ENCODE data around the gene CHPF.
A peak's percentile ranks its signal among the peaks of the same experiment; 100 is the strongest.

The CHPF gene

GRCh38 chr2:219515874-219516629 lies 27.6 kb downstream of the CHPF start:
- Histone ChIP-seq H3K27ac (ENCODE audit: low read depth, low read length) (no peak overlapping the region), H3K4me1 (ENCODE audit: control insufficient read depth, low read depth, low read length) (peaks cover 2% of the 10 kb centered on the region), H3K9ac (ENCODE audit: low read length) (no peak overlapping the region), H3K4me2 (ENCODE audit: low read length) (no peak overlapping the region), H3K36me3 (ENCODE audit: control insufficient read depth, insufficient read depth, low read length) (no peaks in the 10 kb centered on the region), H3K56ac (ENCODE audit: low read length) (no peak overlapping the region), H3K79me2 (ENCODE audit: control insufficient read depth, insufficient read depth, low read length) (no peaks in the 10 kb centered on the region), H2BK120ac (ENCODE audit: low read depth, low read length) (no peak overlapping the region), H4K8ac (ENCODE audit: low read depth, low read length) (no peak overlapping the region), H3K79me1 (ENCODE audit: low read length) (no peaks in the 10 kb centered on the region), H3K4me3 (ENCODE audit: low read length) (no peak overlapping the region), H3K18ac (ENCODE audit: low read length) (no peak overlapping the region), H3K4ac (ENCODE audit: low read depth, low read length) (no peak overlapping the region), H3K23ac (ENCODE audit: low read length) (no peak overlapping the region), H3K27me3 (ENCODE audit: insufficient read depth, low read length, poor library complexity) (peaks cover 22% of the 10 kb centered on the region), H2BK15ac (replicated peaks; ENCODE audit: low read depth) (no peak overlapping the region), H2BK5ac (ENCODE audit: low read length) (no peak overlapping the region), H2AK5ac (ENCODE audit: low read length) (no peak overlapping the region), H4K5ac (ENCODE audit: low read length) (no peak overlapping the region)
- WGBS (ENCODE audit: extremely low coverage, insufficient coverage, low lambda C conversion rate), result no CpG with 5 or more reads among the region's 17 CpGs
- no peak for DNase-seq

DNA sequence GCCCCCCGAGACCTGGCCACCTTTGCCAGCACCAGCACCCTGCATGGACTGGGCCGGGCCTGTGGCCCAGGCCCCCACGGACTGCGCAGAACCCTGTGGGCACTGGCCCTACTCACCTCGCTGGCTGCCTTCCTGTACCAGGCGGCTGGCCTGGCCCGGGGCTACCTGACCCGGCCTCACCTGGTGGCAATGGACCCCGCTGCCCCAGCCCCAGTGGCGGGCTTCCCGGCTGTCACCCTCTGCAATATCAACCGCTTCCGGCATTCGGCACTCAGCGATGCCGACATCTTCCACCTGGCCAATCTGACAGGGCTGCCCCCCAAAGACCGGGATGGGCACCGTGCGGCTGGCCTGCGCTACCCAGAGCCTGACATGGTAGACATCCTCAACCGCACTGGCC lies 28.8 kb downstream of the CHPF start:
- peaks cover 23% of the 10 kb centered on the region for H3K27me3 ChIP-seq (ENCODE audit: insufficient read depth, low read length, poor library complexity)

DNA sequence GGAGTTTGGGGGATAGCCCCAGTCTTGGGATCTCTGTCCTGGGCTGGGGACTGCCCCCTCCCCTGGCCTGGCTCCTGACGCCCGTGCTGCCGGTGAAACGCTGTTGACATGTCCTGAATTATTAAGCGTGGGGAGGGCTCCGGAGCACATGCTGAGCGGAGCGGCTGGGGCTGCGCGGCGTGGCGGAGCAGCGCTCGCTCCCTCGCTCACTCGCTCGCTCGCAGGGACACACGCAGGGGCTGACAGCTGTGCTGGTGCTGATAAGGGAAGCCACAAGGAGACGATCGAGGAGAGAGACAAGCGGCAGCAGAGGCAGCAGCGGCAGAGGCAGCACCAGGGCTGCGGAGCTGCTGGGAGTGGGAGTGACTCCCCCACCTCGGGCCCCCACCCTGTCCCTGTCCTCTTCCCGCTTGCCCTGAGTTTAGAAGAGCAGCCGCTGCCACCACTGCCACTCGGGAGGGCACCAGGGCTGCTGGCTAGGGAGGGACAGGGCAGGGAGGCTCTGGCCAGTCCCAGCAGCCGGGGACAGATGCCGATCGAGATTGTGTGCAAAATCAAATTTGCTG lies 29.3 kb downstream of the CHPF start, which contains the start of gene ASIC4:
Gene ASIC4, plus strand, starts transcription at position 287 of the 566 bp plus-strand sequence. Its CDS starts 243 bp downstream, at position 530.
- no peak for DNase-seq
- H3K4ac ChIP-seq (ENCODE audit: low read depth, low read length), result no peak within 1 kb of the TSS
- WGBS (ENCODE audit: extremely low coverage, insufficient coverage, low lambda C conversion rate), result no CpG with 5 or more reads among the region's 31 CpGs
- H4K8ac ChIP-seq (ENCODE audit: low read depth, low read length), result no peak within 1 kb of the TSS
- H3K4me1 ChIP-seq (ENCODE audit: control insufficient read depth, low read depth, low read length), result peaks cover 4% of the 10 kb centered on the region
- no peak within 1 kb of the TSS for H2BK15ac ChIP-seq (replicated peaks; ENCODE audit: low read depth)
- peak within 1 kb of the TSS; percentile 42 for H3K56ac ChIP-seq (ENCODE audit: low read length)
- no peaks in the 10 kb centered on the region for H3K36me3 ChIP-seq (ENCODE audit: control insufficient read depth, insufficient read depth, low read length)
- H4K5ac ChIP-seq (ENCODE audit: low read length), result no peak within 1 kb of the TSS
- peak within 1 kb of the TSS; percentile 19 for H3K9ac ChIP-seq (ENCODE audit: low read length)
- no peak within 1 kb of the TSS for H3K4me3 ChIP-seq (ENCODE audit: low read length)
- H2AK5ac ChIP-seq (ENCODE audit: low read length), result no peak within 1 kb of the TSS
- H3K27ac ChIP-seq (ENCODE audit: low read depth, low read length), result no peak within 1 kb of the TSS
- no peak within 1 kb of the TSS for H2BK120ac ChIP-seq (ENCODE audit: low read depth, low read length)
- H3K18ac ChIP-seq (ENCODE audit: low read length), result no peak within 1 kb of the TSS
- no peak within 1 kb of the TSS for H2BK5ac ChIP-seq (ENCODE audit: low read length)
- peak within 1 kb of the TSS; percentile 29 for H3K4me2 ChIP-seq (ENCODE audit: low read length)
- H3K79me2 ChIP-seq (ENCODE audit: control insufficient read depth, insufficient read depth, low read length), result no peaks in the 10 kb centered on the region
- peaks cover 23% of the 10 kb centered on the region for H3K27me3 ChIP-seq (ENCODE audit: insufficient read depth, low read length, poor library complexity)
- no peak within 1 kb of the TSS for H3K23ac ChIP-seq (ENCODE audit: low read length)
- no peaks in the 10 kb centered on the region for H3K79me1 ChIP-seq (ENCODE audit: low read length)

More for the DNA sequence above, 28.8 kb downstream of the CHPF start:
- no peak overlapping the region for H2BK5ac ChIP-seq (ENCODE audit: low read length)
- WGBS (ENCODE audit: extremely low coverage, insufficient coverage, low lambda C conversion rate), result no CpG with 5 or more reads among the region's 21 CpGs
- no peaks in the 10 kb centered on the region for H3K79me1 ChIP-seq (ENCODE audit: low read length)
- DNase-seq, result no peak
- no peaks in the 10 kb centered on the region for H3K36me3 ChIP-seq (ENCODE audit: control insufficient read depth, insufficient read depth, low read length)
- no peak overlapping the region for H3K9ac ChIP-seq (ENCODE audit: low read length)
- H2BK15ac ChIP-seq (replicated peaks; ENCODE audit: low read depth), result no peak overlapping the region
- no peak overlapping the region for H3K27ac ChIP-seq (ENCODE audit: low read depth, low read length)
- H4K5ac ChIP-seq (ENCODE audit: low read length), result no peak overlapping the region
- H3K4ac ChIP-seq (ENCODE audit: low read depth, low read length), result no peak overlapping the region
- H3K23ac ChIP-seq (ENCODE audit: low read length), result no peak overlapping the region
- H2BK120ac ChIP-seq (ENCODE audit: low read depth, low read length), result no peak overlapping the region
- no peaks in the 10 kb centered on the region for H3K79me2 ChIP-seq (ENCODE audit: control insufficient read depth, insufficient read depth, low read length)
- no peak overlapping the region for H3K4me3 ChIP-seq (ENCODE audit: low read length)
- H3K56ac ChIP-seq (ENCODE audit: low read length), result no peak overlapping the region
- no peak overlapping the region for H4K8ac ChIP-seq (ENCODE audit: low read depth, low read length)
- peaks cover 2% of the 10 kb centered on the region for H3K4me1 ChIP-seq (ENCODE audit: control insufficient read depth, low read depth, low read length)
- no peak overlapping the region for H2AK5ac ChIP-seq (ENCODE audit: low read length)
- no peak overlapping the region for H3K18ac ChIP-seq (ENCODE audit: low read length)
- no peak overlapping the region for H3K4me2 ChIP-seq (ENCODE audit: low read length)

- H3K36me3 ChIP-seq (ENCODE audit: control insufficient read depth, insufficient read depth, low read length), result no peaks in the 10 kb centered on the region
- H4K8ac ChIP-seq (ENCODE audit: low read depth, low read length), result no peak overlapping the region
- H3K4me1 ChIP-seq (ENCODE audit: control insufficient read depth, low read depth, low read length), result peaks cover 4% of the 10 kb centered on the region
- H2BK120ac ChIP-seq (ENCODE audit: low read depth, low read length), result no peak overlapping the region
- H3K23ac ChIP-seq (ENCODE audit: low read length), result no peak overlapping the region
- H3K4me3 ChIP-seq (ENCODE audit: low read length), result no peak overlapping the region
- H3K4me2 ChIP-seq (ENCODE audit: low read length), result no peak overlapping the region
- DNase-seq, result no peak
- no peak overlapping the region for H3K56ac ChIP-seq (ENCODE audit: low read length)
- no peak overlapping the region for H3K4ac ChIP-seq (ENCODE audit: low read depth, low read length)
- no CpG with 5 or more reads among the region's 4 CpGs for WGBS (ENCODE audit: extremely low coverage, insufficient coverage, low lambda C conversion rate)
- H2BK15ac ChIP-seq (replicated peaks; ENCODE audit: low read depth), result no peak overlapping the region
- no peak overlapping the region for H2AK5ac ChIP-seq (ENCODE audit: low read length)
- H2BK5ac ChIP-seq (ENCODE audit: low read length), result no peak overlapping the region
- no peaks in the 10 kb centered on the region for H3K79me1 ChIP-seq (ENCODE audit: low read length)
- H3K27ac ChIP-seq (ENCODE audit: low read depth, low read length), result no peak overlapping the region
- H3K9ac ChIP-seq (ENCODE audit: low read length), result no peak overlapping the region
- H3K79me2 ChIP-seq (ENCODE audit: control insufficient read depth, insufficient read depth, low read length), result no peaks in the 10 kb centered on the region
- peaks cover 23% of the 10 kb centered on the region for H3K27me3 ChIP-seq (ENCODE audit: insufficient read depth, low read length, poor library complexity)
- H3K18ac ChIP-seq (ENCODE audit: low read length), result no peak overlapping the region
- no peak overlapping the region for H4K5ac ChIP-seq (ENCODE audit: low read length)
Observed at GRCh38 chr2:219513787-219514186, 29.8 kb downstream of the CHPF start.

DNA sequence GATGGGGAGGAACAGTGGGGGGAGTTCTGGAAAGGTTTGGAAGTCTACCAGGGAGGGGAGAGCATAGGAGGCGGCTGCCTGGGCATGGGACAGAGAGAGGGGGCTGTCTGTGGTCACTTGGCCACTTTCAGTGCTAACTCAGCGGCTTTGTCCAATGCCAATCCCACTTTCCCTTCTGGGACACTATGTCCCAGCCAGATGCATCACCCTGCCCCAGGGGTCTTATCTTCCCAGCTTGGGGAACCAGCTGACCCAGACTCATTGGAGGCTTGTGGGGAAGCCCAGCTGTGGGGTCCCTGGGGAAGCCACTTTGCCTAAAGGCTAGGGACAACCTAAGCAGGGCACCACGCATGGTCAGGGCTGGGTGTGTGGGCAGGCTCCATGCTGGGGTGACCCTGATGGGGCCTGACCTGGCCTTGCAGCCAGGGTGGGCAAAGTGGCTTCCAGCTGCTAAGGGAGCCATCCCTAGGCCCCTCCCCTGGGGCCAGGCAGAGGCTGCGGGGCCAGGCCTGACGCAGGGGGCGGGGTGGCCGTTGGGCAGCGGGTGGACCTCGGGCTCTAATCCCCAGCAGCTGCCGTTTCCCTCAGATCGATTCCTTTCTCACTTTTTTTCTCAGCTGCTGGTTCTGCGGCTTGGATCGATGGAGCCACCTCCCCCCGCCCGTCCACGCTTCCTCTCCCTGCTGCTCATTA lies 30.9 kb downstream of the CHPF start:
- no peak overlapping the region for H4K8ac ChIP-seq (ENCODE audit: low read depth, low read length)
- H2AK5ac ChIP-seq (ENCODE audit: low read length), result no peak overlapping the region
- no peak overlapping the region for H3K18ac ChIP-seq (ENCODE audit: low read length)
- no peak overlapping the region for H3K9ac ChIP-seq (ENCODE audit: low read length)
- H3K79me1 ChIP-seq (ENCODE audit: low read length), result no peaks in the 10 kb centered on the region
- WGBS (ENCODE audit: extremely low coverage, insufficient coverage, low lambda C conversion rate), result no CpG with 5 or more reads among the region's 16 CpGs
- H2BK5ac ChIP-seq (ENCODE audit: low read length), result no peak overlapping the region
- H3K79me2 ChIP-seq (ENCODE audit: control insufficient read depth, insufficient read depth, low read length), result no peaks in the 10 kb centered on the region
- peaks cover 4% of the 10 kb centered on the region for H3K4me1 ChIP-seq (ENCODE audit: control insufficient read depth, low read depth, low read length)
- H3K27ac ChIP-seq (ENCODE audit: low read depth, low read length), result no peak overlapping the region
- no peak overlapping the region for H3K56ac ChIP-seq (ENCODE audit: low read length)
- H2BK15ac ChIP-seq (replicated peaks; ENCODE audit: low read depth), result no peak overlapping the region
- DNase-seq, result no peak
- H3K36me3 ChIP-seq (ENCODE audit: control insufficient read depth, insufficient read depth, low read length), result no peaks in the 10 kb centered on the region
- no peak overlapping the region for H3K23ac ChIP-seq (ENCODE audit: low read length)
- no peak overlapping the region for H4K5ac ChIP-seq (ENCODE audit: low read length)
- no peak overlapping the region for H3K4me3 ChIP-seq (ENCODE audit: low read length)
- H3K27me3 ChIP-seq (ENCODE audit: insufficient read depth, low read length, poor library complexity), result peaks cover 23% of the 10 kb centered on the region
- H3K4me2 ChIP-seq (ENCODE audit: low read length), result no peak overlapping the region
- H3K4ac ChIP-seq (ENCODE audit: low read depth, low read length), result no peak overlapping the region
- no peak overlapping the region for H2BK120ac ChIP-seq (ENCODE audit: low read depth, low read length)
